WERI-Rb-1 (cell line): ENCODE results near the gene SLC1A7.

Source experiments
- DNase-seq: peaks from one replicate; pipeline ENCODE4 v3.0.0-alpha.2; 2020
- H3K27ac ChIP-seq: fragments of 250-450 bp; sonication (Bioruptor Pico); 2 replicates; pipeline ENCODE4 v1.5.1; 2020; ENCODE audit warnings: mild to moderate bottlenecking, moderate library complexity
- H3K27me3 ChIP-seq: fragments of 250-450 bp; sonication (Bioruptor Pico); 2 replicates; pipeline ENCODE4 v1.5.1; 2021; ENCODE audit warnings: mild to moderate bottlenecking, low read depth, moderate library complexity; ENCODE audit not compliant: insufficient read depth, severe bottlenecking
- H3K36me3 ChIP-seq: fragments of 250-450 bp; sonication (Bioruptor Pico); 2 replicates; pipeline ENCODE4 v1.5.1; 2020; ENCODE audit warnings: mild to moderate bottlenecking, moderate library complexity
- H3K4me3 ChIP-seq: 2 replicates; pipeline ENCODE4 v1.5.1; 2011; ENCODE audit warnings: low read depth, mild to moderate bottlenecking, control low read depth, low read length
- H3K9me3 ChIP-seq: fragments of 250-450 bp; sonication (Bioruptor Pico); 2 replicates; pipeline ENCODE4 v1.5.1; 2021; ENCODE audit warnings: mild to moderate bottlenecking, moderate library complexity; ENCODE audit not compliant: severe bottlenecking
- CTCF ChIP-seq: IDR thresholded peaks from 2 replicates; pipeline ENCODE4 v1.5.1; 2011; ENCODE audit warnings: low read depth, mild to moderate bottlenecking, control low read depth, inconsistent platforms, low read length

The SLC1A7 gene

GRCh38 chr1:53089478-53090226 is 52.8 kb downstream of the SLC1A7 start:
- DNase-seq = peak; percentile 32
- H3K9me3 ChIP-seq = no peaks in the 10 kb centered on the region
- TF ChIP-seq CTCF = no peak

GRCh38 chr1:53088616-53089300 is 53.7 kb downstream of the SLC1A7 start:
- no peaks in the 10 kb centered on the region for H3K27me3 ChIP-seq
- 0 out of 2 replicates have a peak, but pooled peaks have one; percentile 4 for TF ChIP-seq CTCF
- H3K4me3 ChIP-seq = no peak overlapping the region
- peak overlapping the region; percentile 92 for H3K27ac ChIP-seq
- peaks cover 72% of the 10 kb centered on the region for H3K36me3 ChIP-seq
- no peaks in the 10 kb centered on the region for H3K9me3 ChIP-seq
- DNase-seq = peak; percentile 75

More at GRCh38 chr1:53089478-53090226, 52.8 kb downstream of the SLC1A7 start:
- no peak overlapping the region for H3K4me3 ChIP-seq
- peak overlapping the region; percentile 92 for H3K27ac ChIP-seq
- H3K36me3 ChIP-seq = peaks cover 81% of the 10 kb centered on the region
- H3K27me3 ChIP-seq = no peaks in the 10 kb centered on the region

- H3K4me3 ChIP-seq = no peak overlapping the region
- peak; percentile 92 for DNase-seq
- no peaks in the 10 kb centered on the region for H3K9me3 ChIP-seq
- peak overlapping the region; percentile 92 for H3K27ac ChIP-seq
- peak; percentile 38 for TF ChIP-seq CTCF
- no peaks in the 10 kb centered on the region for H3K27me3 ChIP-seq
- peaks cover 66% of the 10 kb centered on the region for H3K36me3 ChIP-seq
Observed at GRCh38 chr1:53087332-53088285, 54.8 kb downstream of the SLC1A7 start.

GRCh38 chr1:53086491-53087070 is 55.9 kb downstream of the SLC1A7 start:
- peak; percentile 82 for DNase-seq
- Histone ChIP-seq H3K27me3 (no peaks in the 10 kb centered on the region), H3K27ac (peak overlapping the region; percentile 92), H3K9me3 (no peaks in the 10 kb centered on the region), H3K4me3 (no peak overlapping the region), H3K36me3 (peaks cover 55% of the 10 kb centered on the region)
- TF ChIP-seq CTCF = peak; percentile 6; the same call in 1 of the 2 replicates

GRCh38 chr1:53085405-53085804 is 57.0 kb downstream of the SLC1A7 start:
- no peaks in the 10 kb centered on the region for H3K27me3 ChIP-seq
- H3K4me3 ChIP-seq = no peak overlapping the region
- DNase-seq = no peak
- no peak for TF ChIP-seq CTCF
- H3K9me3 ChIP-seq = no peaks in the 10 kb centered on the region
- H3K27ac ChIP-seq = peak overlapping the region; percentile 92
- H3K36me3 ChIP-seq = peaks cover 44% of the 10 kb centered on the region
